ENCODE results near the gene PCDHGB7. TPM values are rescaled to one million over a fixed set of nuclear protein-coding genes. Genes with fewer than 3 reads are reported as not detected.
"Not testable (repeated sequence)": the region's sequence is repeated elsewhere in the genome, so short reads cannot be mapped to it uniquely, and the experiment has no call there.

Gene PCDHGB7
- total RNA-seq, 1 donor from 2014 or later: 15.5 TPM

DNA sequence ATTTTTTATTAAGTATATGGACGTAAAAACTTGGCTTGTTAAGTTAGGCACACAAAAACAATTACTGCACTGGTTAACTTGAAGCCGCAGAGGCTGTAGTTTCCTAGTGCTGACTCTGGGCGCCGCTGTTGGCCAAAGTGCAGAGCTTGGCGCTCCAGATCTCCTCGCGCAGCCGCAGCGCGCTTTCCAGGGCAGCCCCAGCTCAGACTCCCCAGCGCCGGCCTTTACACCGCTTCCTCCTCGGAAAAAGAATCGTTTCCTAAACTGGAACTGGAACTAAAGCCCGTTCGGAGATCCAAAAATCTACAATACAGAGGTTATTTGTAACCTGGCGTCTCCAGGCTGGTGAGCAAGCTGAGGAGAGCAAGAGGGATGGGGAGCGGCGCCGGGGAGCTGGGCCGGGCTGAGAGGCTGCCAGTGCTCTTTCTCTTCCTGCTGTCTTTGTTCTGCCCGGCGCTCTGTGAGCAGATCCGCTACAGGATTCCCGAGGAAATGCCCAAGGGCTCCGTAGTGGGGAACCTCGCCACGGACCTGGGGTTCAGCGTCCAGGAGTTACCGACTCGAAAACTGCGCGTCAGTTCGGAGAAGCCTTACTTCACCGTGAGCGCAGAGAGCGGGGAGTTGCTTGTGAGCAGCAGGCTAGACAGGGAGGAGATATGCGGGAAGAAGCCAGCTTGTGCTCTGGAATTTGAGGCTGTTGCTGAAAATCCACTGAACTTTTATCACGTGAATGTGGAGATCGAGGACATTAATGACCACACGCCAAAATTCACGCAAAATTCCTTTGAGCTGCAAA, 19.5 kb upstream of the PCDHGB7 start, which contains the start of gene PCDHGB5:
Gene PCDHGB5, plus strand, starts transcription at position 192 of the 796 bp plus-strand sequence. Its CDS starts 181 bp downstream, at position 373.
- DNase-seq (ENCODE audit: low spot score): not testable (repeated sequence)

- no peak for DNase-seq (ENCODE audit: low spot score)
Measured at GRCh38 chr5:141398608-141399007, 18.9 kb upstream of the PCDHGB7 start.

DNA sequence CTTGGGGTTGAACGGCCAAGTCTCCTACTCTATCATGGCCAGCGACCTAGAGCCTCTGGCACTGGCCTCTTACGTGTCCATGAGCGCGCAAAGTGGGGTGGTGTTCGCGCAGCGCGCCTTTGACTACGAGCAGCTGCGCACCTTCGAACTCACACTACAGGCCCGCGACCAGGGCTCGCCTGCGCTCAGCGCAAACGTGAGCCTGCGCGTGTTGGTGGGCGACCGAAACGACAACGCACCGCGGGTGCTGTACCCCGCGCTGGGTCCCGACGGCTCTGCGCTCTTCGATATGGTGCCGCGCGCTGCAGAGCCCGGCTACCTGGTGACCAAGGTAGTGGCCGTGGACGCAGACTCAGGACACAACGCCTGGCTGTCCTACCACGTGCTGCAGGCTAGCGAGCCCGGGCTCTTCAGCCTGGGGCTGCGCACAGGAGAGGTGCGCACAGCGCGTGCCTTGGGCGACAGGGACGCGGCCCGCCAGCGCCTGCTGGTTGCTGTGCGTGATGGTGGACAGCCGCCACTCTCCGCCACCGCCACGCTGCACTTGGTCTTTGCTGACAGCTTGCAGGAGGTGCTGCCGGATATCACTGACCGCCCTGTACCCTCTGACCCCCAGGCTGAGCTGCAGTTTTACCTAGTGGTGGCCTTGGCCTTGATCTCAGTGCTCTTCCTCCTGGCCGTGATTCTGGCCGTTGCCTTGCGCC, 17.8 kb upstream of the PCDHGB7 start:
- no peak for DNase-seq (ENCODE audit: low spot score)

- DNase-seq (ENCODE audit: low spot score): no peak
Measured at GRCh38 chr5:141402553-141403243, 14.8 kb upstream of the PCDHGB7 start, which contains the start of gene PCDHGA9. Gene PCDHGA9 (plus strand): TSS chr5:141402778. CDS start chr5:141402953, 175 bp downstream.

DNA sequence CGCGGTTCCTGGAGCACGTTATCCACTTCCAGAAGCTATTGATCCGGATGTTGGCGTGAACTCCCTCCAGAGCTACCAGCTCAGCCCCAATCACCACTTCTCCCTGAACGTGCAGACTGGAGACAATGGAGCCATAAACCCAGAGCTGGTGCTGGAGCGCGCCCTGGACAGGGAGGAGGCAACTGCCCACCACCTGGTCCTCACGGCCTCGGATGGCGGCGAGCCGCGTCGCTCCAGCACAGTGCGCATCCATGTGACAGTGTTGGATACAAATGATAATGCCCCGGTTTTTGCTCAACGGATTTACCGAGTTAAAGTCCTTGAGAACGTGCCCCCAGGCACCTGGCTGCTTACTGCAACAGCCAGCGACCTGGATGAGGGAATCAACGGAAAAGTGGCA, 14.1 kb upstream of the PCDHGB7 start:
- DNase-seq (ENCODE audit: low spot score): no peak

GRCh38 chr5:141407790-141408505, 9.5 kb upstream of the PCDHGB7 start, which contains the start of gene PCDHGB6:
Gene PCDHGB6 (plus strand): TSS chr5:141408021. CDS start chr5:141408203, 182 bp downstream.
- not testable (repeated sequence) for DNase-seq (ENCODE audit: low spot score)

DNA sequence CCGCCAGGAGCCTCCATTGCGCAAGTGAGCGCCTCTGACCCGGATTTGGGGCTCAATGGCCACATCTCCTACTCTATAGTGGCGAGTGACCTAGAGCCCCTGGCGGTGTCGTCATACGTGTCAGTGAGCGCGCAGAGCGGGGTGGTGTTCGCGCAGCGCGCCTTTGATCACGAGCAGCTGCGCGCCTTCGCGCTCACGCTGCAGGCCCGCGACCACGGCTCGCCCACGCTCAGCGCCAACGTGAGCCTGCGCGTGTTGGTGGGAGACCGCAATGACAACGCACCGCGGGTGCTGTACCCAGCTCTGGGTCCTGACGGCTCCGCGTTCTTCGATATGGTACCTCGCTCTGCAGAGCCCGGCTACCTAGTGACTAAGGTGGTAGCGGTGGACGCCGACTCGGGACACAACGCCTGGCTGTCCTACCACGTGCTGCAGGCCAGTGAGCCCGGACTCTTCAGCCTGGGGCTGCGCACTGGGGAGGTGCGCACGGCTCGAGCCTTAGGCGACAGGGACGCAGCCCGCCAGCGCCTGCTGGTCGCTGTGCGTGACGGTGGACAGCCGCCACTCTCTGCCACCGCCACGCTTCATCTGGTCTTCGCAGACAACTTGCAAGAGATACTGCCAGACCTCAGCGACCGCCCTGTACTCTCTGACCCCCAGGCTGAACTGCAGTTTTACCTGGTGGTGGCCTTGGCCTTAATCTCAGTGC, 7.7 kb upstream of the PCDHGB7 start:
- DNase-seq (ENCODE audit: low spot score): no peak

- DNase-seq (ENCODE audit: low spot score): no peak
Measured at GRCh38 chr5:141411575-141411974, 5.9 kb upstream of the PCDHGB7 start.

DNA sequence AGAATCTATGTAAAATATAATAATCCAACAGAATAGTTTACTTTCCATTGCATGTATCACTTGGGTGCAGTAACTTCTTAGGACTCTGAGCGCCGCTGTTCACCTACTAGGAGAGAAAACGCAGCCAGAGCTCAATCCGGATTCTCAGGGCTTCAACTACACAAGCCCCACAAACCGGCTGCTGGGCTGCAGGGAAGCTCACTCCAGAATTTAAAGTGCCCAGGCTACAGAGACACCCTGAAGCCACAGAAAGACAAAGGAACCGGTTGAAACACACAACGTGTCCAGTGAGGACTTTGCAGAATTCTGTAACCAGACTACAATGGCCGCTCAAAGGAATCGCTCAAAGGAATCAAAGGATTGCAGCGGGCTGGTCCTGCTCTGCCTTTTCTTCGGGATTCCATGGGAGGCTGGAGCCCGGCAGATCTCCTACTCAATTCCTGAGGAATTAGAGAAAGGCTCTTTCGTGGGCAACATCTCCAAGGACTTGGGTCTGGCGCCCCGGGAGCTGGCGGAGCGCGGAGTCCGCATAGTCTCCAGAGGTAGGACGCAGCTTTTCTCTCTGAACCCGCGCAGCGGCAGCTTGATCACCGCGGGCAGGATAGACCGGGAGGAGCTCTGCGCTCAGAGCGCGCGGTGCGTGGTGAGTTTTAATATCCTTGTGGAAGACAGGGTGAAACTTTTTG, 4.5 kb upstream of the PCDHGB7 start, which contains the start of gene PCDHGA10:
Gene PCDHGA10, plus strand, starts transcription at position 134 of the 686 bp plus-strand sequence. Its CDS starts 189 bp downstream, at position 323.
- peak; percentile 44 for DNase-seq (ENCODE audit: low spot score)

GRCh38 chr5:141413540-141414069, 3.9 kb upstream of the PCDHGB7 start:
- DNase-seq (ENCODE audit: low spot score): no peak

DNA sequence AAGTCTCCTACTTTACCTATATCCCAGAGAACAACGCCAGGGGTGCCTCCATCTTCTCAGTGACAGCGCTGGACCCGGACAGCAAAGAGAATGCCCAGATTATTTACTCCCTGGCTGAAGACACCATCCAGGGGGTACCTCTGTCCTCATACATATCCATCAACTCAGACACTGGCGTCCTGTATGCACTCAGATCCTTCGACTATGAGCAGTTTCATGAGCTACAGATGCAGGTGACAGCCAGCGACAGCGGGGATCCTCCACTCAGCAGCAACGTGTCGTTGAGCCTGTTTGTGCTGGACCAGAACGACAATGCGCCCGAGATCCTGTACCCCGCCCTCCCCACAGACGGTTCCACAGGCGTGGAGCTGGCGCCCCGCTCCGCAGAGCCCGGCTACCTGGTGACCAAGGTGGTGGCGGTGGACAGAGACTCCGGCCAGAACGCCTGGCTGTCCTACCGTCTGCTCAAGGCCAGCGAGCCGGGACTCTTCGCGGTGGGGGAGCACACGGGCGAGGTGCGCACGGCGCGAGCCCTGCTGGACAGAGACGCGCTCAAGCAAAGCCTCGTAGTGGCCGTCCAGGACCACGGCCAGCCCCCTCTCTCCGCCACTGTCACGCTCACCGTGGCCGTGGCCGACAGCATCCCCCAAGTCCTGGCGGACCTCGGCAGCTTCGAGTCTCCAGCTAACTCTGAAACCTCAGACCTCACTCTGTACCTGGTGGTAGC, 2.8 kb upstream of the PCDHGB7 start:
- not testable (repeated sequence) for DNase-seq (ENCODE audit: low spot score)

- DNase-seq (ENCODE audit: low spot score): not testable (repeated sequence)
Measured at GRCh38 chr5:141415275-141415618, 2.2 kb upstream of the PCDHGB7 start.

GRCh38 chr5:141419074-141419880, 1.8 kb downstream of the PCDHGB7 start:
- no peak for DNase-seq (ENCODE audit: low spot score)

DNA sequence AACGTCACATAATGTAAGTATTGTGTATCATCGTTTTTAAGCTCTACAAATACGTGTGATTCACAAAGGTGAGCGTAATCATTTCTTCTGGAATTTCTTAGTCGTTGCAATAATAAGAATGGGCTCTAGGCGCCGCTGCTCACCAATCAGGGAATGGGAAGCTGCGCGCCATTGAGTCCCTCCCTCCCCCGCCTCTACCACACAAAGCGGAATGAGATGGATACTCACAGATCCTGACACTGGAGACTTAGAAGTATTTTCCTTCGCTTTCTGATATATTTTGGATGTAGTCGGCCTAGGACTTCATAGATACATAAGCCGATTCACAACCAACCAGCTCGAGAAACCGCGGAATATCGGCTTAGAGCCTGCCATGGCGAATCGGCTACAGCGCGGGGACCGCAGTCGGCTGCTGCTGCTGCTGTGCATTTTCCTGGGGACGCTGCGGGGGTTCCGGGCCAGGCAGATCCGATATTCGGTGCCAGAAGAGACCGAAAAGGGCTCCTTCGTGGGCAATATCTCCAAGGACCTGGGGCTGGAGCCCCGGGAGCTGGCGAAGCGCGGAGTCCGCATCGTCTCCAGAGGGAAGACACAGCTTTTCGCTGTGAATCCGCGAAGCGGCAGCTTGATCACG, 3.5 kb downstream of the PCDHGB7 start, which contains the start of gene PCDHGA11:
Gene PCDHGA11, plus strand, starts transcription at position 197 of the 634 bp plus-strand sequence. Its CDS starts 177 bp downstream, at position 374.
- DNase-seq (ENCODE audit: low spot score): no peak

- no peak for DNase-seq (ENCODE audit: low spot score)
Measured at GRCh38 chr5:141421489-141421855, 4.0 kb downstream of the PCDHGB7 start.

DNA sequence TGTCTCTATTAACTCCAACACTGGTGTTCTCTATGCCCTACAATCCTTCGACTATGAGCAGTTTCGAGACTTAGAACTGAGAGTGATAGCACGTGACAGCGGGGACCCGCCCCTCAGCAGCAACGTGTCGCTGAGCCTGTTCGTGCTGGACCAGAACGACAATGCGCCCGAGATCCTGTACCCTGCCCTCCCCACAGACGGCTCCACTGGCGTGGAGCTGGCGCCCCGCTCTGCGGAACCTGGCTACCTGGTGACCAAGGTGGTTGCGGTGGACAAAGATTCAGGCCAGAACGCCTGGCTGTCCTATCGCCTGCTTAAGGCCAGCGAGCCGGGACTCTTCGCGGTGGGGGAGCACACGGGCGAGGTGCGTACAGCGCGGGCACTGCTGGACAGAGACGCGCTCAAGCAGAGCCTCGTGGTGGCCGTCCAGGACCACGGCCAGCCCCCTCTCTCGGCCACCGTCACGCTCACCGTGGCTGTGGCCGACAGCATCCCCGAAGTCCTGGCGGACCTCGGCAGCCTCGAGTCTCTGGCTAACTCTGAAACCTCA, 5.3 kb downstream of the PCDHGB7 start:
- DNase-seq (ENCODE audit: low spot score): no peak

DNA sequence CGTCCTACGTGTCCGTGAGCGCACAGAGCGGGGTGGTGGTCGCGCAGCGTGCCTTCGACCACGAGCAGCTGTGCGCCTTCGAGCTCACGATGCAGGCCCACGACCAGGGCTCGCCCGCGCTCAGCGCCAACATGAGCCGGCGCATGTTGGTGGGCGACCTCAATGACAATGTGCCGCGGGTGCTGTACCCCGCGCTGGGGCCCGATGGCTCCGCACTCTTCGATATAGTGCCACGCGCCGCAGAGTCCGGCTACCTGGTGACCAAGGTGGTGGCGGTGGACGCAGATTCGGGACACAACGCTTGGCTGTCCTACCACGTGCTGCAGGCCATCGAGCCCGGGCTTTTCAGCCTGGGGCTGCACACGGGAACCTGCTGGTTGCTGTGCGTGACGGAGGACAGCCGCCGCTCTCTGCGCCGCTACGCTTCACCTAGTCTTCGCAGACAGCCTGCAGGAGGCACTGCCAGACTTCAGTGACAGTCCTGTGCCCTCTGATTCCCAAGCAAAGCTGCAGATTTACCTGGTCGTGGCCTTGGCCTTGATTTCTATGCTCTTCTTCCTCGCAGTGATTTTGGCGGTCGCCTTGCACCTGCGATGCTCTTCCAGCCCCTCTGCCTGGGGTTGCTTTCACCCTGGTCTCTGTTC, 10.4 kb downstream of the PCDHGB7 start:
- DNase-seq (ENCODE audit: low spot score): no peak

All from mucosa of gallbladder (tissue), 1 donor.